H1 (cell line): ENCODE data around the gene NLRP3. TPM values are rescaled to one million over a fixed set of nuclear protein-coding genes. Genes with fewer than 3 reads are reported as not detected.

ENCODE experiments used
- CTCF ChIA-PET: fragments of 300-600 bp; sonication (Branson Sonifier 250); formaldehyde crosslinking; loops from one replicate; lab custom pipeline; 2021; ENCODE audit not compliant: partially characterized antibody; lab: Charles Lee
- POLR2A ChIA-PET: fragments of 300-600 bp; sonication (Branson Sonifier 250); formaldehyde crosslinking; loops from one replicate; lab custom pipeline; 2021; ENCODE audit warnings: inconsistent platforms; ENCODE audit not compliant: partially characterized antibody; lab: Charles Lee
- DNase-seq, 2 experiments: peaks; one replicate each; pipeline versions ENCODE4 v3.0.0 to v3.0.0-alpha.2; 2010 to 2022; ENCODE audit warnings: low spot score in 2 of 2, low read depth in 1 of 2, mixed read lengths in 1 of 2
- FAIRE-seq: peaks from 2 replicates; lab custom pipeline; 2011; peaks lifted over from hg19 to GRCh38; lab: Jason Lieb, UNC
- H2AFZ ChIP-seq: 2 replicates; pipeline ENCODE4 v1.8.1; 2012; ENCODE audit warnings: low read length, inconsistent platforms
- H2AK5ac ChIP-seq: 2 replicates; pipeline ENCODE4 v1.6.1; 2013; ENCODE audit warnings: low read depth, low read length
- H2BK120ac ChIP-seq: replicated peaks from 2 replicates; pipeline ENCODE3; 2013; ENCODE audit warnings: low read depth, low read length, inconsistent platforms
- H2BK12ac ChIP-seq: 2 replicates; pipeline ENCODE4 v1.6.1; 2013; ENCODE audit warnings: low read depth, low read length
- H2BK15ac ChIP-seq: 2 replicates; pipeline ENCODE4 v1.6.1; 2013; ENCODE audit warnings: low read length
- H2BK20ac ChIP-seq: 2 replicates; pipeline ENCODE4 v1.6.1; 2013; ENCODE audit warnings: low read length
- H2BK5ac ChIP-seq: 2 replicates; pipeline ENCODE4 v1.6.1; 2013; ENCODE audit warnings: low read depth, low read length
- H3K14ac ChIP-seq: 2 replicates; pipeline ENCODE4 v1.6.1; 2013; ENCODE audit warnings: inconsistent platforms; ENCODE audit not compliant: insufficient read length
- H3K18ac ChIP-seq: 2 replicates; pipeline ENCODE4 v1.6.1; 2013; ENCODE audit warnings: low read length; ENCODE audit errors: extremely low read depth
- H3K23ac ChIP-seq: 2 replicates; pipeline ENCODE4 v1.6.1; 2013; ENCODE audit warnings: inconsistent platforms; ENCODE audit not compliant: insufficient read length
- H3K23me2 ChIP-seq: 2 replicates; pipeline ENCODE4 v1.6.1; 2013; ENCODE audit warnings: low read depth, low read length
- H3K27ac ChIP-seq: 2 replicates; pipeline ENCODE4 v1.6.1; 2011; ENCODE audit warnings: low read depth, low read length, inconsistent platforms
- H3K27me3 ChIP-seq, 4 experiments: replicated peaks in 1 of 4; 1 replicate in 1 of 4; 2 replicates in 3 of 4; pipeline versions ENCODE4 v1.6.1 to v1.8.1; 2011 to 2013; ENCODE audit warnings: low read length in 3 of 4, mild to moderate bottlenecking in 3 of 4, inconsistent platforms in 2 of 4, mixed read lengths in 2 of 4, moderate library complexity in 1 of 4; ENCODE audit not compliant: control insufficient read depth in 3 of 4, insufficient read depth in 3 of 4; ENCODE audit errors: extremely low read depth in 1 of 4
- H3K36me3 ChIP-seq, 4 experiments: 2 replicates each; pipeline versions ENCODE4 v1.6.1 to v1.8.1; 2011 to 2013; ENCODE audit warnings: mild to moderate bottlenecking in 4 of 4, low read length in 3 of 4, moderate library complexity in 2 of 4, control low read depth in 1 of 4, inconsistent platforms in 1 of 4; ENCODE audit not compliant: insufficient read depth in 4 of 4, control insufficient read depth in 2 of 4
- H3K4ac ChIP-seq: replicated peaks from 2 replicates; pipeline ENCODE3; 2013; ENCODE audit warnings: low read length, low read depth, mixed read lengths, inconsistent platforms; ENCODE audit not compliant: insufficient read length
- H3K4me1 ChIP-seq, 4 experiments: replicated peaks in 1 of 4; 1 replicate in 1 of 4; 2 replicates in 3 of 4; pipeline versions ENCODE4 v1.6.1 to v1.8.1; 2011 to 2013; ENCODE audit warnings: low read length in 3 of 4, inconsistent platforms in 2 of 4, mixed read lengths in 1 of 4; ENCODE audit not compliant: insufficient read depth in 4 of 4, control insufficient read depth in 3 of 4
- H3K4me2 ChIP-seq, 2 experiments: 2 replicates each; pipeline versions ENCODE4 v1.6.1 to v1.8.1; 2011 to 2013; ENCODE audit warnings: low read depth in 2 of 2, low read length in 2 of 2, control low read depth in 1 of 2, inconsistent platforms in 1 of 2, mild to moderate bottlenecking in 1 of 2; ENCODE audit not compliant: insufficient read depth in 1 of 2
- H3K4me3 ChIP-seq, 4 experiments: fragments of 200-600, 300-600 bp in 1 of 4; sonication (generic), shearing (Covaris generic), sonication (Bioruptor Twin) in 1 of 4; 2 replicates each; pipeline versions ENCODE4 v1.5.1 to v1.8.1; 2011 to 2016; ENCODE audit warnings: low read length in 4 of 4, low read depth in 3 of 4, control low read depth in 2 of 4, inconsistent platforms in 2 of 4, mild to moderate bottlenecking in 2 of 4, mixed read lengths in 1 of 4, moderate library complexity in 1 of 4; ENCODE audit not compliant: insufficient read depth in 2 of 4; ENCODE audit errors: extremely low read depth in 1 of 4
- H3K56ac ChIP-seq: replicated peaks from 2 replicates; pipeline ENCODE3; 2013; ENCODE audit warnings: low read depth, mild to moderate bottlenecking, mixed read lengths, low read length, inconsistent platforms; ENCODE audit not compliant: insufficient read length
- H3K79me1 ChIP-seq: 2 replicates; pipeline ENCODE4 v1.6.1; 2013; ENCODE audit warnings: low read depth, low read length, control low read depth
- H3K79me2 ChIP-seq, 2 experiments: 2 replicates each; pipeline versions ENCODE4 v1.6.1 to v1.8.1; 2012 to 2013; ENCODE audit warnings: low read length in 2 of 2, mild to moderate bottlenecking in 2 of 2, inconsistent platforms in 1 of 2; ENCODE audit not compliant: insufficient read depth in 2 of 2, control insufficient read depth in 1 of 2
- H3K9ac ChIP-seq, 4 experiments: replicated peaks in 1 of 4; 1 replicate in 1 of 4; 2 replicates in 3 of 4; pipeline versions ENCODE4 v1.6.1 to v1.8.1; 2011 to 2013; ENCODE audit warnings: low read depth in 3 of 4, low read length in 3 of 4, control low read depth in 2 of 4, mild to moderate bottlenecking in 2 of 4, moderate library complexity in 2 of 4, inconsistent platforms in 1 of 4; ENCODE audit errors: extremely low read depth in 1 of 4
- H3K9me3 ChIP-seq, 2 experiments: 2 replicates each; pipeline versions ENCODE4 v1.6.1 to v1.8.1; 2012 to 2013; ENCODE audit warnings: mild to moderate bottlenecking in 2 of 2, moderate library complexity in 2 of 2, control low read depth in 1 of 2, inconsistent platforms in 1 of 2, low read depth in 1 of 2, low read length in 1 of 2, mixed read lengths in 1 of 2; ENCODE audit not compliant: insufficient read depth in 2 of 2
- H4K20me1 ChIP-seq, 2 experiments: replicated peaks in 1 of 2; 2 replicates each; pipeline versions ENCODE3 to v1.8.1; 2011 to 2013; ENCODE audit warnings: inconsistent platforms in 2 of 2, low read length in 2 of 2, mild to moderate bottlenecking in 1 of 2; ENCODE audit not compliant: insufficient read depth in 2 of 2, control insufficient read depth in 1 of 2
- H4K5ac ChIP-seq: 2 replicates; pipeline ENCODE4 v1.6.1; 2013; ENCODE audit warnings: low read length, low read depth, mixed read lengths, inconsistent platforms; ENCODE audit not compliant: insufficient read length
- H4K8ac ChIP-seq: 2 replicates; pipeline ENCODE4 v1.8.0; 2013; ENCODE audit warnings: mild to moderate bottlenecking, moderate library complexity, low read length, inconsistent platforms; ENCODE audit not compliant: insufficient read depth; ENCODE audit errors: extremely low read depth
- H4K91ac ChIP-seq: replicated peaks from 2 replicates; pipeline ENCODE3; 2013; ENCODE audit warnings: low read length, mixed read lengths, inconsistent platforms; ENCODE audit not compliant: insufficient read length
- BACH1 ChIP-seq: IDR thresholded peaks from 2 replicates; pipeline ENCODE4 v1.6.1; 2012; ENCODE audit warnings: low read length, improper control_type of control experiment
- HDAC6 ChIP-seq: IDR thresholded peaks from one replicate; pipeline ENCODE4 v1.7.1; 2012; ENCODE audit warnings: low read depth, mild to moderate bottlenecking, inconsistent platforms, low read length, moderate library complexity
- JUN ChIP-seq: IDR thresholded peaks from 2 replicates; pipeline ENCODE4 v1.6.1; 2011; ENCODE audit warnings: low read depth, mild to moderate bottlenecking, improper control_type of control experiment, low read length
- NRF1 ChIP-seq: IDR thresholded peaks from 2 replicates; pipeline ENCODE4 v1.6.1; 2011; ENCODE audit warnings: mild to moderate bottlenecking, low read depth, low read length, improper control_type of control experiment
- SUZ12 ChIP-seq: fragments of 200-600 bp; sonication (generic); IDR thresholded peaks from 2 replicates; pipeline ENCODE4 v1.6.1; 2012; ENCODE audit warnings: mild to moderate bottlenecking, inconsistent platforms, low read length, moderate library complexity, mixed read lengths
- TAF7 ChIP-seq: optimal IDR thresholded peaks from 2 replicates; pipeline ENCODE3; 2011; ENCODE audit warnings: low read depth, mild to moderate bottlenecking, inconsistent platforms, low read length, moderate library complexity, borderline replicate concordance
- TBP ChIP-seq: IDR thresholded peaks from 2 replicates; pipeline ENCODE4 v1.6.1; 2011; ENCODE audit warnings: low read depth, low read length, improper control_type of control experiment
- TCF12 ChIP-seq: IDR thresholded peaks from 2 replicates; pipeline ENCODE4 v1.6.1; 2011; ENCODE audit warnings: low read depth, mild to moderate bottlenecking, low read length
- ZNF274 ChIP-seq: IDR thresholded peaks from 2 replicates; pipeline ENCODE4 v1.7.0; 2012; ENCODE audit warnings: low read length, borderline replicate concordance; ENCODE audit errors: extremely low read depth
- WGBS, 2 experiments: shearing (Covaris generic) in 1 of 2; methylation state at CpG; one replicate each; pipeline versions ENCODE4 v1.1.6 to v1.1.7; 2013 to 2015; ENCODE audit warnings: low lambda C conversion rate in 2 of 2, mixed read lengths in 2 of 2, inconsistent platforms in 1 of 2, low coverage in 1 of 2, missing lambda C conversion rate in 1 of 2; ENCODE audit not compliant: insufficient replicate concordance in 2 of 2, insufficient coverage in 1 of 2, insufficient read length in 1 of 2; ENCODE audit errors: extremely low coverage in 1 of 2, missing lambda C conversion rate in 1 of 2; 5-methylcytosine and 5-hydroxymethylcytosine counted together
- polyA plus RNA-seq, 7 experiments: library from polyadenylated mRNA; depleted of rRNA in 3 of 7; stranded (reverse) in 5 of 7; unstranded in 2 of 7; fragments of >200 nt in 5 of 7; fragments of 200-250 nt in 2 of 7; gene quantifications; 1 replicate in 5 of 7; 2 replicates in 1 of 7; 4 replicates in 1 of 7; pipeline versions ENCODE4 v1.2.1 to v1.2.3, GENCODE V29; 2011 to 2013; ENCODE audit warnings: missing spikeins in 2 of 7, mixed read lengths in 2 of 7
- total RNA-seq: library from RNA; stranded (reverse); fragmentation: NEBNext Ultra II Directional; extraction: Animal tissue kit (Norgen Biotek cat#: 25700); gene quantifications from 2 replicates; pipeline ENCODE4 v1.2.1, GENCODE V29; 2021
- TF ChIP-seq, protein P1 (sequence below), 3 experiments: IDR thresholded peaks; 1 replicate in 2 of 3; 2 replicates in 1 of 3; pipeline versions ENCODE4 v1.5.1 to v1.6.1; 2011; ENCODE audit warnings: low read length in 3 of 3, mild to moderate bottlenecking in 3 of 3, inconsistent platforms in 2 of 3, low read depth in 1 of 3, moderate library complexity in 1 of 3; ENCODE audit not compliant: insufficient read depth in 1 of 3; ENCODE audit errors: control extremely low read depth in 1 of 3

NLRP3 gene
- total and polyA plus RNA-seq, 2 of the 8 experiments (the other 6 are each of a cell fraction or from before 2014, with no cell fraction given), result 0.05 to 0.19 TPM

DNA sequence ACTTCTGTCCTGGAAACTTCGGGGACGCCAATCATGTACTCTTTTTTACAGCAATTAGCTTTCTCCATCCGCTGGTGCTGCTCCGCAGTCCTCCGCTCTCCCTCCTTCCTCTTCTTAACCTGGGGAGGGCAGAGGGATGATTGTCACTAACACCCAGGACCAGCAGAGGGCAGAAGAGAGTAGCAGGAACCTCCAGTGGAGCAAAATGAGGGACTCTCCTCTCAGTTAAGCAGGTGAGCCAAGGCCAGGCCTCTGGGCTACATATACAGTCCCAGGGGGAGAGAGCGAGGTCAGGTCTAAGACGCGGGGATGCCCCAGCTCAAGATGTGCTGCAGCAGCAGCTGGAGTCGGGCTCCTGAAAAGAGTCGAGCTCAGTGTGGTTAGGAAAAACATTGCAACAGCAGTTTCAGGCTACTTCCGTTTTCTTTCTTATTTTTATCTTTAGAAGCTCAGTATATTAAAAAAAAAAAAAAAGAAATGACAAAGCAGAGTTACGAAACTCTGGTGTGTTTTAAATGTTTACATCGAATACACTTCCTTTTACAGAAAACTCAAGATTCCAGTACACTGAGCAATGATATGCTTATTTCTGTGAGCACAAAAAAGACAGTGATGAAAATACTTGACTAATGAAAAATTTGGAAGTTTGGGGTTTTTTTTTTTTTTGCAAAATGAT lies 25.7 kb upstream of the NLRP3 start:
- no peaks in the 10 kb centered on the region for H3K23me2 ChIP-seq
- TF ChIP-seq TCF12 (0 out of 2 replicates have a peak, but pooled peaks have one; percentile 27), JUN (no peak), HDAC6 (no peak), BACH1 (no peak), ZNF274 (no peak), SUZ12 (no peak), NRF1 (peak; percentile 24; the same call in 1 of the 2 replicates), TBP (peak; percentile 99), TAF7 (peak; percentile 88)
- TF ChIP-seq, protein P1, sequence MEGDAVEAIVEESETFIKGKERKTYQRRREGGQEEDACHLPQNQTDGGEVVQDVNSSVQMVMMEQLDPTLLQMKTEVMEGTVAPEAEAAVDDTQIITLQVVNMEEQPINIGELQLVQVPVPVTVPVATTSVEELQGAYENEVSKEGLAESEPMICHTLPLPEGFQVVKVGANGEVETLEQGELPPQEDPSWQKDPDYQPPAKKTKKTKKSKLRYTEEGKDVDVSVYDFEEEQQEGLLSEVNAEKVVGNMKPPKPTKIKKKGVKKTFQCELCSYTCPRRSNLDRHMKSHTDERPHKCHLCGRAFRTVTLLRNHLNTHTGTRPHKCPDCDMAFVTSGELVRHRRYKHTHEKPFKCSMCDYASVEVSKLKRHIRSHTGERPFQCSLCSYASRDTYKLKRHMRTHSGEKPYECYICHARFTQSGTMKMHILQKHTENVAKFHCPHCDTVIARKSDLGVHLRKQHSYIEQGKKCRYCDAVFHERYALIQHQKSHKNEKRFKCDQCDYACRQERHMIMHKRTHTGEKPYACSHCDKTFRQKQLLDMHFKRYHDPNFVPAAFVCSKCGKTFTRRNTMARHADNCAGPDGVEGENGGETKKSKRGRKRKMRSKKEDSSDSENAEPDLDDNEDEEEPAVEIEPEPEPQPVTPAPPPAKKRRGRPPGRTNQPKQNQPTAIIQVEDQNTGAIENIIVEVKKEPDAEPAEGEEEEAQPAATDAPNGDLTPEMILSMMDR (IDR thresholded peaks at IDR 0.05; ENCODE audit: control extremely low read depth in 1 of 3, insufficient read depth in 1 of 3, low read depth in 1 of 3, low read length in 3 of 3), result peak; percentile 74 to 94 (median 87)

More for the DNA sequence above, 25.7 kb upstream of the NLRP3 start:
- no peak overlapping the region for H3K4ac ChIP-seq
- no peak overlapping the region for H3K27ac ChIP-seq
- no peak overlapping the region for H2BK15ac ChIP-seq
- H4K91ac ChIP-seq, result no peak overlapping the region
- H2BK12ac ChIP-seq, result 0 out of 2 replicates have a peak overlapping the region, but pooled peaks have one; percentile 50
- no peak overlapping the region for H3K14ac ChIP-seq
- H2BK20ac ChIP-seq, result no peak overlapping the region
- H3K9ac ChIP-seq, result no peak overlapping the region
- DNase-seq (peak; percentile 63 to 93), FAIRE-seq (peak; percentile 90)
- H3K79me2 ChIP-seq, result no peaks in the 10 kb centered on the region
- H2BK120ac ChIP-seq, result no peak overlapping the region
- H4K5ac ChIP-seq, result no peak overlapping the region
- no peak overlapping the region for H4K8ac ChIP-seq
- no peak overlapping the region for H3K23ac ChIP-seq
- WGBS, 2 experiments, result 42% methylated on average over 13 of the region's 13 CpGs; no CpG with 5 or more reads in 1 of the 2 experiments
- peaks cover 0 to 7% (median 2%) of the 10 kb centered on the region in 4 experiments; a peak in 3 of 7 replicates for H3K27me3 ChIP-seq
- H3K4me1 ChIP-seq, result peaks cover 0 to 7% (median 6%) of the 10 kb centered on the region in 4 experiments
- ChIA-PET POLR2A (interaction anchor here (0.9 to 1.9 kb wide), 4 partner anchors 12 to 58 kb away, joined by 3 to 10 read pairs (median 4); no protein-coding TSS in a partner anchor), CTCF (interaction anchor here (0.6 to 5.8 kb wide), 39 partner anchors 8 to 1452 kb away, joined by 3 to 53 read pairs (median 4); partner anchors contain the start of gene NLRP3)
- H2AK5ac ChIP-seq, result no peak overlapping the region
- H3K56ac ChIP-seq, result no peak overlapping the region
- no peak overlapping the region for H3K4me2 ChIP-seq
- 0 out of 4 replicates have a peak, but pooled peaks cover 0 to 1% of the 10 kb centered on the region in 2 experiments for H3K9me3 ChIP-seq
- no peak overlapping the region for H3K4me3 ChIP-seq
- H2BK5ac ChIP-seq, result no peak overlapping the region
- H3K36me3 ChIP-seq, result no peaks in the 10 kb centered on the region
- H3K18ac ChIP-seq, result no peak overlapping the region
- H2AFZ ChIP-seq, result no peak overlapping the region
- H3K79me1 ChIP-seq, result no peaks in the 10 kb centered on the region; the same call in 1 of the 2 replicates
- H4K20me1 ChIP-seq, result no peaks in the 10 kb centered on the region
